ENCODE measurements around the gene CUX1.
"Not testable (repeated sequence)": the region's sequence is repeated elsewhere in the genome, so short reads cannot be mapped to it uniquely, and the experiment has no call there.

DNA sequence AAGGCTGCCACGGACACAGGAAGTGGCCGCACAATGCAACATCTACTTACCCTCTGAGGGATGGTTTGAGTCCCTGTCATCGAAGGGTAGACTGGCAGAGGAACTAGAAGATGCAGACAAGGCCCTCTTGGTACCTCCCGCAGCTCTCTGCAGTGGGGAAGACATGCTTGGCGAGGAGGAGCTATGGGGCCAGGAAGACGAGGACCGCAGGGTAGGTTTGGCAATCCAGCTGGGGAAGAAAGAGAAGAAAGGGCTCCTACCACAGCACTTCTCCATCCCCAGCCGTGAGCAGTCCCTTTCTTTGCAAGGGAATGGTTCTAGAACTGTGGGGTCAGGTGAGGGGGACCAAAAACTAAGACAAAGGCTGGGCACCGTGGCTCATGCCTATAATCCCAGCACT, 511.9 kb downstream of the CUX1 start:
- TF ChIP-seq, protein P1, sequence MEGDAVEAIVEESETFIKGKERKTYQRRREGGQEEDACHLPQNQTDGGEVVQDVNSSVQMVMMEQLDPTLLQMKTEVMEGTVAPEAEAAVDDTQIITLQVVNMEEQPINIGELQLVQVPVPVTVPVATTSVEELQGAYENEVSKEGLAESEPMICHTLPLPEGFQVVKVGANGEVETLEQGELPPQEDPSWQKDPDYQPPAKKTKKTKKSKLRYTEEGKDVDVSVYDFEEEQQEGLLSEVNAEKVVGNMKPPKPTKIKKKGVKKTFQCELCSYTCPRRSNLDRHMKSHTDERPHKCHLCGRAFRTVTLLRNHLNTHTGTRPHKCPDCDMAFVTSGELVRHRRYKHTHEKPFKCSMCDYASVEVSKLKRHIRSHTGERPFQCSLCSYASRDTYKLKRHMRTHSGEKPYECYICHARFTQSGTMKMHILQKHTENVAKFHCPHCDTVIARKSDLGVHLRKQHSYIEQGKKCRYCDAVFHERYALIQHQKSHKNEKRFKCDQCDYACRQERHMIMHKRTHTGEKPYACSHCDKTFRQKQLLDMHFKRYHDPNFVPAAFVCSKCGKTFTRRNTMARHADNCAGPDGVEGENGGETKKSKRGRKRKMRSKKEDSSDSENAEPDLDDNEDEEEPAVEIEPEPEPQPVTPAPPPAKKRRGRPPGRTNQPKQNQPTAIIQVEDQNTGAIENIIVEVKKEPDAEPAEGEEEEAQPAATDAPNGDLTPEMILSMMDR (IDR thresholded peaks at IDR 0.05), result not testable (repeated sequence)
- not testable (repeated sequence) for TF ChIP-seq EZH2 (IDR thresholded peaks at IDR 0.05; ENCODE audit: borderline replicate concordance, insufficient read depth, low read depth, low read length, poor library complexity, severe bottlenecking)
